CD14-positive monocyte (primary cell): Measurements from ENCODE around the gene LIMS2. TPM values are rescaled to one million over a fixed set of nuclear protein-coding genes. Genes with fewer than 3 reads are reported as not detected.

Source experiments
- DNase-seq, 3 donors: peaks; one replicate each; pipeline ENCODE4 v3.0.0-alpha.2; 2011 to 2022
- H2AFZ ChIP-seq: 2 replicates; pipeline ENCODE4 v1.6.0; 2012; ENCODE audit warnings: mild to moderate bottlenecking, low read depth, low read length, inconsistent platforms; ENCODE audit not compliant: insufficient read depth, poor library complexity, severe bottlenecking
- H3K27ac ChIP-seq, 2 donors: 1 replicate in 1 of 2; 2 replicates in 1 of 2; pipeline ENCODE4 v1.5.1; 2012 to 2013; ENCODE audit warnings: low read length in 2 of 2, control low read depth in 1 of 2, inconsistent platforms in 1 of 2, low read depth in 1 of 2, mild to moderate bottlenecking in 1 of 2
- H3K27me3 ChIP-seq, 2 donors: one replicate each; pipeline versions ENCODE4 v1.6.0 to v1.6.1; 2011 to 2013; ENCODE audit warnings: low read length in 2 of 2; ENCODE audit not compliant: control insufficient read depth in 2 of 2, insufficient read depth in 2 of 2
- H3K36me3 ChIP-seq, 2 donors: replicated peaks in 1 of 2; 1 replicate in 1 of 2; 2 replicates in 1 of 2; pipeline versions ENCODE4 v1.5.1 to v1.6.1; 2012 to 2013; ENCODE audit warnings: low read length in 2 of 2, control low read depth in 1 of 2, inconsistent platforms in 1 of 2, mild to moderate bottlenecking in 1 of 2; ENCODE audit not compliant: insufficient read depth in 2 of 2, control insufficient read depth in 1 of 2
- H3K4me1 ChIP-seq, 2 donors: 1 replicate in 1 of 2; 2 replicates in 1 of 2; pipeline versions ENCODE4 v1.5.1 to v1.6.1; 2012 to 2013; ENCODE audit warnings: low read length in 2 of 2, control low read depth in 1 of 2, inconsistent platforms in 1 of 2, mild to moderate bottlenecking in 1 of 2, moderate library complexity in 1 of 2; ENCODE audit not compliant: insufficient read depth in 2 of 2, control insufficient read depth in 1 of 2
- H3K4me2 ChIP-seq: replicated peaks from 2 replicates; pipeline ENCODE3; 2012; ENCODE audit warnings: low read length, moderate library complexity, mild to moderate bottlenecking; ENCODE audit not compliant: poor library complexity, severe bottlenecking; ENCODE audit errors: extremely low read depth
- H3K4me3 ChIP-seq, 3 experiments: fragments of 200-600 bp in 1 of 3; sonication (generic) in 1 of 3; replicated peaks in 1 of 3; 1 replicate in 2 of 3; 2 replicates in 1 of 3; pipeline ENCODE4 v1.5.1; 2011 to 2013; ENCODE audit warnings: low read length in 3 of 3, mild to moderate bottlenecking in 3 of 3, control low read depth in 2 of 3, low read depth in 2 of 3, inconsistent platforms in 1 of 3, moderate library complexity in 1 of 3
- H3K79me2 ChIP-seq: 2 replicates; pipeline ENCODE4 v1.6.0; 2012; ENCODE audit warnings: mild to moderate bottlenecking, control low read depth, inconsistent platforms, low read length, moderate library complexity; ENCODE audit not compliant: insufficient read depth
- H3K9ac ChIP-seq: 2 replicates; pipeline ENCODE4 v1.6.0; 2017; ENCODE audit warnings: low read length, mild to moderate bottlenecking; ENCODE audit not compliant: insufficient read depth, poor library complexity, severe bottlenecking
- H3K9me3 ChIP-seq, 2 donors: replicated peaks in 1 of 2; 1 replicate in 1 of 2; 2 replicates in 1 of 2; pipeline versions ENCODE4 v1.5.1 to v1.6.1; 2012 to 2013; ENCODE audit warnings: low read length in 2 of 2, control low read depth in 1 of 2; ENCODE audit not compliant: control insufficient read depth in 1 of 2, insufficient read depth in 1 of 2
- H4K20me1 ChIP-seq: 2 replicates; pipeline ENCODE4 v1.6.0; 2012; ENCODE audit warnings: mild to moderate bottlenecking, low read length, control low read depth, moderate library complexity; ENCODE audit not compliant: insufficient read depth
- H3K27ac Mint-ChIP-seq, 7 donors: one replicate each; pipeline ENCODE4 v1.8.0; 2020; ENCODE audit warnings: mild to moderate bottlenecking in 7 of 7, mixed read lengths in 7 of 7, moderate library complexity in 6 of 7, inconsistent platforms in 2 of 7
- H3K27me3 Mint-ChIP-seq, 3 donors: one replicate each; pipeline ENCODE4 v1.8.0; 2021 to 2022; ENCODE audit warnings: low read depth in 3 of 3, mild to moderate bottlenecking in 3 of 3, mixed read lengths in 3 of 3, moderate library complexity in 3 of 3, inconsistent platforms in 1 of 3
- H3K36me3 Mint-ChIP-seq, 2 donors: one replicate each; pipeline ENCODE4 v1.8.0; 2020; ENCODE audit warnings: mixed read lengths in 2 of 2, inconsistent platforms in 1 of 2, mild to moderate bottlenecking in 1 of 2
- H3K4me1 Mint-ChIP-seq: one replicate; pipeline ENCODE4 v1.8.0; 2020; ENCODE audit warnings: mild to moderate bottlenecking, mixed read lengths
- H3K4me3 Mint-ChIP-seq, 2 donors: one replicate each; pipeline ENCODE4 v1.8.0; 2020; ENCODE audit warnings: mild to moderate bottlenecking in 2 of 2, mixed read lengths in 2 of 2, moderate library complexity in 1 of 2
- H3K9me3 Mint-ChIP-seq, 7 donors: one replicate each; pipeline ENCODE4 v1.8.0; 2020 to 2022; ENCODE audit warnings: mixed read lengths in 7 of 7, mild to moderate bottlenecking in 6 of 7, moderate library complexity in 6 of 7, inconsistent platforms in 2 of 7
- WGBS: methylation state at CpG from one replicate; pipeline ENCODE4 v1.1.5; 2013; ENCODE audit warnings: missing lambda C conversion rate; ENCODE audit not compliant: insufficient coverage; 5-methylcytosine and 5-hydroxymethylcytosine counted together
- intact Hi-C, 2 donors: fragments of 100-400 bp; cut with micrococcal nuclease; formaldehyde crosslinking; loops; one replicate each; pipeline versions ENCODE4 v1.15.0 to v1.15.1; 2023
- polyA plus RNA-seq, 3 donors: library from polyadenylated mRNA; depleted of rRNA in 1 of 3; unstranded in 2 of 3; stranded (reverse) in 1 of 3; fragments of 300-500 nt in 2 of 3; fragments of >200 nt in 1 of 3; fragmentation: Illumina TruSeq in 2 of 3; gene quantifications; 1 replicate in 2 of 3; 2 replicates in 1 of 3; pipeline ENCODE4 v1.2.3, GENCODE V29; 2012 to 2021
- TF ChIP-seq, protein P1 (sequence below): fragments of 200-600 bp; IDR thresholded peaks from one replicate; pipeline ENCODE4 v1.8.0; 2022; ENCODE audit warnings: antibody characterized with exemption, mild to moderate bottlenecking

The LIMS2 gene
- polyA plus RNA-seq, 3 donors, result 0.13 to 1.3 (median 0.23) TPM

DNA sequence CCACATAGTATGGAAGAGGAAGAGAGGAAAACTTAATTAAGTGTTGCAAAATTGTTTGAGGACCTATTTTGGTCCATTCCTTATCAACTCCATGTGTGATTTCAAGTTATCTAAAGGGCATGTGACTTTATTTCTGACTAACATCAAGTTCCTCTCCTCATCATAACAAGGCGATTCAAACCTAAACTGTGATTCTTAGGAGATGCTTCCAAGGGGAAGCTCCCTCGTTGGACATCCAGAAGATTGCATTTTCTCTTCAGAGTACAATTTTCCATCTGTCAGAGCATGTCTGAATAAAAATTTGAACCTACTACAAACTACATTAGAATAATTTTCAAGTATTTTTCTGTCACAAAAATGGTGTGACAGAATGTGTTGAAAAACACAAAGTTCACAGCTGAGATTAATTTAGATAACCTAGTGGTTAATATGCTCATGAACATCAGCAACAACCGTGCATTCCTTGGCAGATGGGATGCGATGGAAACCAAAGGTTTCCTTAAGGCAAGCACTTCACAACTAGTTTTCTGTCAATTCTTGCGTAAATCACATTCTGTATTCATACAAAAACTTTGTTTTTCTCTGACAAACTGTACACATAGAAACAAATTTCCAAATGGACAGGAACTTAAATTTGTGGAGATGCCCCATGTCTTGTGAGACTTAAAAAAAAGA, 30.2 kb upstream of the LIMS2 start:
- Mint-ChIP-seq H3K9me3 (no peaks in the 10 kb centered on the region), H3K4me3 (no peak overlapping the region), H3K27me3 (no peaks in the 10 kb centered on the region), H3K4me1 (peaks cover 35% of the 10 kb centered on the region), H3K27ac (peak overlapping the region in 6 of 7 donors; percentile 43 to 82 (median 70)), H3K36me3 (peaks cover 36 to 49% of the 10 kb centered on the region in 2 donors)
- peak overlapping the region; percentile 12 for H3K4me2 ChIP-seq
- H3K27ac ChIP-seq, result peak overlapping the region in 1 of 2 donors; percentile 62
- peaks cover 28% of the 10 kb centered on the region for H4K20me1 ChIP-seq
- DNase-seq, result peak; percentile 27 to 74 (median 72)
- no peak overlapping the region for H3K9ac ChIP-seq
- intact Hi-C loops, result loop anchor here (10.0 kb wide), 1 partner anchor 181 kb away; the partner anchor contains the start of gene IWS1 (in 2 of the 2)
- no peak overlapping the region for H3K4me3 ChIP-seq
- no peaks in the 10 kb centered on the region for H3K27me3 ChIP-seq
- WGBS, result 40% methylated on average over 3 of the region's 5 CpGs
- peaks cover 34% of the 10 kb centered on the region for H3K79me2 ChIP-seq
- H3K36me3 ChIP-seq, result peaks cover 27 to 49% of the 10 kb centered on the region in 2 donors
- H2AFZ ChIP-seq, result no peak overlapping the region
- H3K9me3 ChIP-seq, result no peaks in the 10 kb centered on the region
- peaks cover 37 to 38% of the 10 kb centered on the region in 2 donors for H3K4me1 ChIP-seq
- TF ChIP-seq, protein P1, sequence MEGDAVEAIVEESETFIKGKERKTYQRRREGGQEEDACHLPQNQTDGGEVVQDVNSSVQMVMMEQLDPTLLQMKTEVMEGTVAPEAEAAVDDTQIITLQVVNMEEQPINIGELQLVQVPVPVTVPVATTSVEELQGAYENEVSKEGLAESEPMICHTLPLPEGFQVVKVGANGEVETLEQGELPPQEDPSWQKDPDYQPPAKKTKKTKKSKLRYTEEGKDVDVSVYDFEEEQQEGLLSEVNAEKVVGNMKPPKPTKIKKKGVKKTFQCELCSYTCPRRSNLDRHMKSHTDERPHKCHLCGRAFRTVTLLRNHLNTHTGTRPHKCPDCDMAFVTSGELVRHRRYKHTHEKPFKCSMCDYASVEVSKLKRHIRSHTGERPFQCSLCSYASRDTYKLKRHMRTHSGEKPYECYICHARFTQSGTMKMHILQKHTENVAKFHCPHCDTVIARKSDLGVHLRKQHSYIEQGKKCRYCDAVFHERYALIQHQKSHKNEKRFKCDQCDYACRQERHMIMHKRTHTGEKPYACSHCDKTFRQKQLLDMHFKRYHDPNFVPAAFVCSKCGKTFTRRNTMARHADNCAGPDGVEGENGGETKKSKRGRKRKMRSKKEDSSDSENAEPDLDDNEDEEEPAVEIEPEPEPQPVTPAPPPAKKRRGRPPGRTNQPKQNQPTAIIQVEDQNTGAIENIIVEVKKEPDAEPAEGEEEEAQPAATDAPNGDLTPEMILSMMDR, result no peak

DNA sequence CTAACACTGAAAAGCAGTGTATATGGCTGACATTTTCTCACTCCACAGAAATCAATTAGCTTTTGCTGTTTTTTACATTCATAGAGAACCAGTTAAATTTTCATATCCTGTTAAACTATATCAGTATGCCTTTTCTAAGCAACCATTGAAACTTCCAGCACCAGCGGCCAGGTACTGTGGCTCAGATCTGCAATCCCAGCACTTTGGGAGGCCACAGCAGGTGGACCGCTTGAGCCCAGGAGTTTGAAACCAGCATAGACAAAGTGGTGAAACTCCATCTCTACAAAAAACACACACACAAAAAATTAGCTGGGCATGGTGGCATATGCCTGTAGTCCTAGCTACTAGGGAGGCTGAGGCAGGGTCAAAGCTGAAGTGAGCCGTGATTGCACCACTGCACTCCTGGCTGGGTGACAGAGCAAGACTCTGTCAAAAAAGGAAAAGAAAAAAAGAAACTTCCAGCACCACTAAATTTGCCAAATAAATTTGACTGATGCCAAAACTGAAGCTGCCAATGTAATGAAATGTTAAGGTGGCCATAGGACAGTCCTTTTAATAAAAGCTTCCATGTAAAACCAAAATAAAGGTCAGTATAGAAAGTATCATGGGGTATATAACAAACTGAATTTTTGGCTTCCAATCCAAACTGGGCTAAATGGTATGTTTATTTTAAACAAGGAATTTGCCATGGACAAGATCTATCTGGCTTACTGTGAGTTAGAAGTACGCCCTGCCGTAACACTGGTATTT, 29.5 kb upstream of the LIMS2 start:
- Mint-ChIP-seq H3K4me3 (peak overlapping the region in 1 of 2 donors; percentile 35), H3K27me3 (no peaks in the 10 kb centered on the region), H3K9me3 (no peaks in the 10 kb centered on the region), H3K27ac (peak overlapping the region; percentile 43 to 82 (median 72)), H3K36me3 (peaks cover 34 to 42% of the 10 kb centered on the region in 2 donors), H3K4me1 (peaks cover 40% of the 10 kb centered on the region)
- Histone ChIP-seq H3K79me2 (peaks cover 34% of the 10 kb centered on the region), H3K9ac (no peak overlapping the region), H3K9me3 (no peaks in the 10 kb centered on the region), H2AFZ (no peak overlapping the region), H3K27ac (peak overlapping the region; percentile 34 to 62), H3K4me1 (peaks cover 42% of the 10 kb centered on the region in 2 donors), H3K36me3 (peaks cover 27 to 42% of the 10 kb centered on the region in 2 donors), H3K27me3 (no peaks in the 10 kb centered on the region), H3K4me2 (peak overlapping the region; percentile 12), H4K20me1 (peaks cover 28% of the 10 kb centered on the region), H3K4me3 (no peak overlapping the region)
- intact Hi-C loops, result loop anchor here (10.0 kb wide), 1 partner anchor 180 kb away; the partner anchor contains the start of gene IWS1 (in 2 of the 2)
- peak in 2 of 3 donors; percentile 21 to 49 for DNase-seq
- whole genome bisulfite sequencing, result 86% methylated on average over 1 of the region's 5 CpGs
- TF ChIP-seq, protein P1, result no peak
